Endothelial cell (in vitro differentiated cells): Measurements from ENCODE around the gene LMTK3. TPM values are rescaled to one million over a fixed set of nuclear protein-coding genes. Genes with fewer than 3 reads are reported as not detected.

Experiments used
- DNase-seq: peaks from one replicate; pipeline ENCODE4 v3.0.0; 2021; ENCODE audit warnings: low spot score
- H3K27ac Mint-ChIP-seq: one replicate; pipeline ENCODE4 v1.8.0; 2021; ENCODE audit warnings: mixed read lengths, inconsistent platforms; ENCODE audit not compliant: unreplicated experiment
- H3K27me3 Mint-ChIP-seq: one replicate; pipeline ENCODE4 v1.8.0; 2021; ENCODE audit warnings: mild to moderate bottlenecking, moderate library complexity, mixed read lengths, inconsistent platforms; ENCODE audit not compliant: unreplicated experiment
- H3K36me3 Mint-ChIP-seq: one replicate; pipeline ENCODE4 v1.8.0; 2021; ENCODE audit warnings: mild to moderate bottlenecking, low read depth, mixed read lengths, inconsistent platforms; ENCODE audit not compliant: unreplicated experiment
- H3K4me1 Mint-ChIP-seq: one replicate; pipeline ENCODE4 v1.8.0; 2021; ENCODE audit warnings: mild to moderate bottlenecking, mixed read lengths, inconsistent platforms; ENCODE audit not compliant: unreplicated experiment
- H3K4me3 Mint-ChIP-seq: one replicate; pipeline ENCODE4 v1.8.0; 2021; ENCODE audit warnings: mild to moderate bottlenecking, mixed read lengths, inconsistent platforms; ENCODE audit not compliant: unreplicated experiment
- H3K9me3 Mint-ChIP-seq: one replicate; pipeline ENCODE4 v1.8.0; 2021; ENCODE audit warnings: mixed read lengths, inconsistent platforms; ENCODE audit not compliant: unreplicated experiment
- total RNA-seq: library from RNA; stranded (reverse); fragmentation: NEBNext Ultra II Directional; extraction: Animal tissue kit (Norgen Biotek cat#: 25700); gene quantifications from one replicate; pipeline ENCODE4 v1.2.1, GENCODE V29; 2021; ENCODE audit not compliant: unreplicated experiment
- TF ChIP-seq, protein P1 (sequence below): fragments of 200-600 bp; sonication (generic); IDR thresholded peaks from one replicate; pipeline ENCODE4 v1.5.0; 2021; ENCODE audit warnings: antibody characterized with exemption; ENCODE audit not compliant: unreplicated experiment

Gene LMTK3
- total RNA-seq, 1 donor from 2014 or later = 3.0 TPM

DNA sequence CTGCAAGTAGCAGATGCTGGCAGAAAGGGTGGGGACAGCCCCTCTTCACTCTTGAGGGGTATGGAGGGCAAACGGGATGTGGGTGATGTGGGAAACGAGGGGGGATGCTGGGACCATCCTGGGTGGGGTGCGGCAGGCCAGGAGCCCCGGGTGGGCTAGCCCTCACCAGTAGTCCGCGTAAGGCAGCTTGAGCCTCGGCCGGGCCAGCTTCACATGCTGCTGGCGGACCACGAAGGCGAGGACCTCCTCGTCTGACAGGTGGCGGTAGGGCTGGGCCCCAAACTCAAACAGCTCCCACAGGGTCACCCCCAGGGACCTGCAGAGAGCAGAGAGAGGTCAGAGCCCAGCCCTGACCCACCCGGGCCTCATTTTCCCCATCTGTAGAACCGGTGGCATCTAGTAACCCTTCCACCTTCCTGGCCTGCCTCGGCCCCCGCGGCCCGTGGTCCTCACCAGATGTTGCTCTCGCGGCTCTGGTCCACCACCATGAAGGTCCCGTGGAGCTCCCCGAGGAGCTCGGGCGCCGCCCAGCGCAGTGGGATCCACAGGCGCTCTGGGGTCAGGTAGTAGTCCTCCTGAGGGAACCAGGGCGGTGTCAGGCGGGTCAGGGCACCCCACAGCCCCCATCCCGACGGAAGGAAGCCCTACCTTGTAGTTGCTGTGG is 10.7 kb downstream of the LMTK3 start:
- Mint-ChIP-seq H3K36me3 (no peaks in the 10 kb centered on the region), H3K27ac (no peak overlapping the region), H3K4me3 (peak overlapping the region; percentile 44), H3K27me3 (peaks cover 18% of the 10 kb centered on the region), H3K9me3 (no peaks in the 10 kb centered on the region), H3K4me1 (peaks cover 6% of the 10 kb centered on the region)
- TF ChIP-seq, protein P1, sequence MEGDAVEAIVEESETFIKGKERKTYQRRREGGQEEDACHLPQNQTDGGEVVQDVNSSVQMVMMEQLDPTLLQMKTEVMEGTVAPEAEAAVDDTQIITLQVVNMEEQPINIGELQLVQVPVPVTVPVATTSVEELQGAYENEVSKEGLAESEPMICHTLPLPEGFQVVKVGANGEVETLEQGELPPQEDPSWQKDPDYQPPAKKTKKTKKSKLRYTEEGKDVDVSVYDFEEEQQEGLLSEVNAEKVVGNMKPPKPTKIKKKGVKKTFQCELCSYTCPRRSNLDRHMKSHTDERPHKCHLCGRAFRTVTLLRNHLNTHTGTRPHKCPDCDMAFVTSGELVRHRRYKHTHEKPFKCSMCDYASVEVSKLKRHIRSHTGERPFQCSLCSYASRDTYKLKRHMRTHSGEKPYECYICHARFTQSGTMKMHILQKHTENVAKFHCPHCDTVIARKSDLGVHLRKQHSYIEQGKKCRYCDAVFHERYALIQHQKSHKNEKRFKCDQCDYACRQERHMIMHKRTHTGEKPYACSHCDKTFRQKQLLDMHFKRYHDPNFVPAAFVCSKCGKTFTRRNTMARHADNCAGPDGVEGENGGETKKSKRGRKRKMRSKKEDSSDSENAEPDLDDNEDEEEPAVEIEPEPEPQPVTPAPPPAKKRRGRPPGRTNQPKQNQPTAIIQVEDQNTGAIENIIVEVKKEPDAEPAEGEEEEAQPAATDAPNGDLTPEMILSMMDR = no peak
- DNase-seq = no peak

DNA sequence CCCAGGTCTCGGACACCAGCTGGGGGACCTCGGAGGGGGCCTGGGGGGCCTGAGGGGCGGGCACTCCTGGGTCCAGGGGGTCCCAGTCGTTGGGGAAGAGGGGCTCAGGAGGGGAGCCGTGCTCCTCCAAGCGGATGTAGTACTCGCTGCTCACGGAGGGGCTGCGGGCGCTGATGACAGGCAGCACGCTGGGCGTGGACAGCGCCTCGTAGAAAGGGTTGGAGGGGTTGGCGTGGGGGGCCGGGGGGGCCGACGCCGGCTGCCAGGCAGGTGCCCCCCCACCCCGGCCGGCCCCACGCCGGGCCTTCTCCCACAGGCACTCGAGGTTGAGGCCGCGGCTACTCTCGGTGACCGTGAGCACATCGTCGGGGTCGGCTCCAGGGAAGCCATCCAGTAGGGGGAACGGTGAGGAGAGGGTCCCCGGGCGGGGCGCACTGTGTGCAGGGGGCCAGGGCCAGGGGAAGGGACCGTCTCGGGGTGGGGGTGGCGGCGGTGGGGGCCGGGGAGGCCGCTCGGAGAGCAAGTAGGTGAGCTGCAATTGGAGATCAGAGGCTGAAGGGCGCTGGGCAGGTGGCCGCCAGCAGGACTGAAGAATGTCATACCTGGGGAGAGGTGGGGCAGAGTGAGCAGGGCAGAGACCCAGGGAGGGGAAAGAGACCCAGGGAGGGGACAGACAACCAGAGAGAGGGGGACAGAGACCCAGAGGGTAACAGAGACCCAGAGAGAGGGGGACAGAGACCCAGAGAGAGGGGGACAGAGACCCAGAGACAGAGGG is 12.1 kb downstream of the LMTK3 start:
- no peak for DNase-seq
- TF ChIP-seq, protein P1 = no peak
- H3K27ac Mint-ChIP-seq = no peak overlapping the region
- peaks cover 16% of the 10 kb centered on the region for H3K4me1 Mint-ChIP-seq
- H3K9me3 Mint-ChIP-seq = no peaks in the 10 kb centered on the region
- no peak overlapping the region for H3K4me3 Mint-ChIP-seq
- H3K27me3 Mint-ChIP-seq = peaks cover 19% of the 10 kb centered on the region
- no peaks in the 10 kb centered on the region for H3K36me3 Mint-ChIP-seq

DNA sequence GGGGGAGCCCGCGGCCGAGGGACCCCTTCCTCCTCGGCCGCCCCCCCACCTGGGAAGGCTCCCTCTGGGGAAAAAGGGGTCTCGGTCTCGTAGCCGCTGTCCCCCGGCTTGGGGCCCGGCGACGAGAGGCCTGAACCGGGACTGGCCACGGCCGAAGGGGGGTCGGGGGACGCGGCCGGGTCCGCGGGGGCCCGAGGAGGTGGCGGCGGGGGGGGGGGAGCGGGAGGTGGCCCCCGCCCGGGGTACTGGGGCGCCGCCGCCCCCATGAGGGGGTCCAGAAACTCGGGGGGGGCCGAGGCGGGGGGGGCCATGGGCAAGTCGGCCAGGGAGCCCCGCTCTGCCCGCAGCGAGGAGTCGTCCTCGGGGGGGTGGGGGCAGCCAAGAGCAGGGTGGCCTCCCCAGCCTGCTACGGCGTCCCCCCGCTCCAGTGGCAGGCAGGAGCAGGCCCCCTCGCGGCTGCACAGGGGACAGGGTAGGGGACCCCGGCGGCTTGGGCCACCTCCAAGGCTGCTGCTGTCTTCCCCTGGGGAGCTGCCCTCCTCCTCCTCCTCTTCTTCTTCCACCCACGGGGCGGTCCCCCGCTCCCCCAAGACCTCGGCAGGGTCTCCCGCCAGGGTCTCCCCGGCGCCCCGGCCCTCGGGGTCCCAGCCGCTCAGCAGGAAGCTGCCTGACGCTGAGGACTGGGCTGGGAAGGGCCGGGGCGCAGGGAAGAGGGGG is 12.9 kb downstream of the LMTK3 start:
- H3K27ac Mint-ChIP-seq = no peak overlapping the region
- TF ChIP-seq, protein P1 = no peak
- DNase-seq = no peak
- H3K36me3 Mint-ChIP-seq = no peaks in the 10 kb centered on the region
- H3K4me3 Mint-ChIP-seq = no peak overlapping the region
- H3K27me3 Mint-ChIP-seq = peaks cover 19% of the 10 kb centered on the region
- H3K4me1 Mint-ChIP-seq = peaks cover 12% of the 10 kb centered on the region
- no peaks in the 10 kb centered on the region for H3K9me3 Mint-ChIP-seq

DNA sequence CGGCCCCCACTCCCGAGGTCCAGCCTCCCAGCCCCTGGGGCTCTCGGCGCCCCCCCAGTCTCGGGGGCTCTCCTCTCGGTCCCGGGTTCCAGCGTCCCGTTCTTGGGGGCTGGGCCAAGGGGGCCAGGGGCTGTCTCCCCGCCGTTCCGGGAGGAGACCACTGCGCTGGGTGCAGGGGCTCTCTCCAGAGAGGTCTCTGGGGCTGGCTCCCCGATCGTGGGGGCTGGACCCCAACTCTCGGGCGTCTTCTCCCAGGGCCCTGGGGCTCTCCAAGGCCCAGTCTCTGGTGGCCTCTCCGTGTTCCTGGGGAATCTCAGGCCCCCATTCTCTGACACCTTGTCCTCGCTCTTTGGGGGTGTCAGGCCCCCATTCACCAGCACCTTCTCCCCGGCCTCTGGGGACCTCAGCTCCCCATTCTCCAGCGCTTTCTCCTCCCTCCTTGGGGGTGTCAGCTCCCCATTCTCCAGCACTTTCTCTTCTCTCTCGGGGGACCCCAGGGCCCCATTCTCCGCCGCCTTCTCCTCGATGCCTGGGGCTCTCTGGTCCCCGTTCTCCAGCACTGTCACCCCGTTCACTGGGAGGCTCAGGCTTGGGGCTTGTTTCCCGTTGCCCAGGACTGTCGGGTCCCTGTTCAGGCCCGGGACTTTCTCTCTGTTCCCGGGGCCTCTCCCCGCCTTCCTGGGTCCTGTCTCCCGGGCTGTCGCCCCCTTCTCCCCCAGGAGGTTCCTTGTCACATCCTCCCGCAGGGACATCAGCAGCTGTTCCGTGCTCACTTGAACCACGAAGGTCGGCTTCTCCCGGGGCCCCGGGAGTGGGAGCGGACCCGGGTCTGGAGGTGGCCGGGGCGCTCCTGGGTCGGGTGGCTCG is 13.7 kb downstream of the LMTK3 start:
- peaks cover 16% of the 10 kb centered on the region for H3K27me3 Mint-ChIP-seq
- no peaks in the 10 kb centered on the region for H3K9me3 Mint-ChIP-seq
- no peak overlapping the region for H3K27ac Mint-ChIP-seq
- H3K36me3 Mint-ChIP-seq = no peaks in the 10 kb centered on the region
- no peak overlapping the region for H3K4me3 Mint-ChIP-seq
- no peak for DNase-seq
- H3K4me1 Mint-ChIP-seq = peaks cover 12% of the 10 kb centered on the region
- TF ChIP-seq, protein P1 = no peak
